AG04450 (cell line): ENCODE data around the gene ARHGEF4. TPM values are rescaled to one million over a fixed set of nuclear protein-coding genes. Genes with fewer than 3 reads are reported as not detected.

Experiments
- CTCF ChIA-PET: fragments of 300-600, 350-600 bp; formaldehyde crosslinking; extraction: SDS; loops from one replicate; lab custom pipeline; 2022; ENCODE audit warnings: antibody characterized with exemption, inconsistent platforms; lab: Charles Lee
- POLR2A ChIA-PET: fragments of 350-600 bp; formaldehyde crosslinking; extraction: SDS; loops from one replicate; lab custom pipeline; 2021; ENCODE audit warnings: antibody characterized with exemption, inconsistent platforms; lab: Yijun Ruan, JAX
- DNase-seq: peaks from one replicate; pipeline ENCODE4 v3.0.0-alpha.2; 2011; ENCODE audit warnings: low read depth, low spot score
- H3K27ac ChIP-seq: one replicate; pipeline ENCODE4 v1.5.1; 2012; ENCODE audit warnings: low read depth, low read length, control low read depth
- H3K27me3 ChIP-seq: one replicate; pipeline ENCODE4 v1.6.0; 2012; ENCODE audit warnings: low read length; ENCODE audit not compliant: control insufficient read depth, insufficient read depth
- H3K4me3 ChIP-seq: 2 replicates; pipeline ENCODE4 v1.5.1; 2011; ENCODE audit warnings: mild to moderate bottlenecking, low read depth, low read length, control low read depth
- H3K9me3 ChIP-seq: 2 replicates; pipeline ENCODE4 v1.5.1; 2012; ENCODE audit warnings: low read length; ENCODE audit not compliant: control insufficient read depth, insufficient read depth
- CTCF ChIP-seq: IDR thresholded peaks from 2 replicates; pipeline ENCODE4 v1.5.1; 2011; ENCODE audit warnings: low read depth, low read length, control low read depth, inconsistent platforms
- polyA plus RNA-seq: library from polyadenylated mRNA; depleted of rRNA; stranded (reverse); fragments of >200 nt; gene quantifications from 2 replicates; pipeline ENCODE4 v1.2.3, GENCODE V29; 2011

The ARHGEF4 gene
- polyA plus RNA-seq, 1 experiment = 0.95 TPM

DNA sequence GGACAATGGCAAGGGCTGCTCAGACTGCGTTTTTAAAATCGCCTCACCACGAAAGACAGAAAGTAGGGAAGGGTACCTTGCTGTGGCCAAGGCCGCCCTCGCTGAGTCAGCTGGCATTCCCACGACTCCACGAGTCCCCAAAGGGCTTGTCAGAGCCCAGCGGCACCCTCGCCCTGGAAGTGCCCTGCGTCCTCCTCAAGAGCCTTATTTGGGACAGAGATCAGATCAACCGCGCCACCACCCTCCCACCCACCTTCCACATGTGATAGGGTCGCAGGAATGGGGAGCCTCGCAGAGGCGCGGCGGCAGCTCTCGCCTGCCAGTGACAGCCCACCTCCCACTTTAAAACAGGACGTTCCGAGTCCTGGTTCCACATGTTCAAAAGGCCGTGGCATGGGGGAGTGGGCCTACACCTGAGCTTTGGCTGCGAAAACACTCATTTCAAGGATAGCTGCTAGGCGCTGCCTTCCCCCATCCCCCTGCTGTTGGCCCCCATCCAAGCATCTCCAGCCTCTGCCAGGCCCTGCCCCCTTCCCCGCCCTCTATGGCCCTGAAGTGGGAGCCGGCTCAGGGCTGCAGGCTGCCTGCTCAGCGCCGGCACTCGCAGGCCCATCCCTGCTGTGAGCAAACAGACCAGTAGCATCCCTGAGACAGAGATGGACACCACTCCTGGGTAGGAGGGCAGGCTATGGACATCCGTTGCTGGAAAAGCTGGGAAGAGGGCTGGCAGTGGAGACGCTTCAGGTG, 38.1 kb upstream of the ARHGEF4 start:
- ChIA-PET POLR2A (no interaction called here), CTCF (interaction anchor here (0.6 to 5.7 kb wide), 13 partner anchors 17 to 310 kb away, joined by 3 to 49 read pairs (median 6); no protein-coding TSS in a partner anchor)
- no peak overlapping the region for H3K27ac ChIP-seq
- no peaks in the 10 kb centered on the region; the same call in 1 of the 2 replicates for H3K9me3 ChIP-seq
- peak overlapping the region; percentile 76 for H3K4me3 ChIP-seq
- no peak for TF ChIP-seq CTCF
- peaks cover 5% of the 10 kb centered on the region for H3K27me3 ChIP-seq
- no peak for DNase-seq

DNA sequence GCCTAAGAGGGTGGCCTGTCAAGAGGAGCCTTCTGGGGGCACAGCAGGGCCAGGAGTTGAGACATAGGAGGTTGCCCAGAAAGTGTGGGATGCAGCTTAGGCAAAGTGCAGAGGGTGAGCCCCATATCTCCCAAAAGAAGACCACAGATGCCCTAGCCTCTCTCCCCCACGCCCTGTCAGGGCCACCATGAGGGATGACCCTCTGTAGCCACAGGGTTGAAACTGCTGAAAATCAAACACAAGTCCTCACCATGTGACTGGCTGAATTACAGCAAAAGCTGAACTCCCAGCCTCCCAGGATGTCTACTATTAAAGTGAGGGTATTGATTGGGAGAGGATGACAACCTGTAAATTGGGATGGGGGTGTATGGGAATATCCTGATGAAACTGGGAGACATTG, 37.4 kb upstream of the ARHGEF4 start:
- CTCF ChIA-PET = interaction anchor here (0.7 to 5.7 kb wide), 5 partner anchors 17 to 121 kb away, joined by 3 to 49 read pairs (median 6); no protein-coding TSS in a partner anchor
- H3K9me3 ChIP-seq = no peaks in the 10 kb centered on the region; the same call in 1 of the 2 replicates
- no peak for DNase-seq
- H3K27ac ChIP-seq = no peak overlapping the region
- TF ChIP-seq CTCF = no peak
- no peak overlapping the region for H3K4me3 ChIP-seq
- H3K27me3 ChIP-seq = peaks cover 5% of the 10 kb centered on the region
- POLR2A ChIA-PET = no interaction called here

DNA sequence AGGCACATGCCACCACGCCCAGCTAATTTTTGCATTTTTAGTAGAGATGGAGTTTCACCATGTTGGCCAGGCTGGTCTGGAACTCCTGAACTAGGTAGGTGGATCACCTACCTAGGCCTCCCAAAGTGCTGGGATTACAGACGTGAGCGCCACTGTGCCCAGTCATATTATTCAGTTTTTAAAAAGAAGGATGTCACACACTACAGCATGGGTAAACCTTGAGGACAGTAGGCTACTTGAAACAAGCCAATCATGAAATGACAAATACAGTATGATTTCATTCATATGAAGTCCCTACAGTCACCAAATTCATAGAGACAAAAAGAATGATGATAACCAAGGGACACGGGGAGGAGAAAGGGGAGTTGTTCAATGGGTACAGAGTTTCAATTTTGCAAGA, 31.1 kb upstream of the ARHGEF4 start:
- Histone ChIP-seq H3K27ac (no peak overlapping the region), H3K4me3 (no peak overlapping the region), H3K27me3 (peaks cover 3% of the 10 kb centered on the region), H3K9me3 (no peaks in the 10 kb centered on the region)
- no peak for TF ChIP-seq CTCF
- CTCF ChIA-PET = no interaction called here
- POLR2A ChIA-PET = no interaction called here
- no peak for DNase-seq

DNA sequence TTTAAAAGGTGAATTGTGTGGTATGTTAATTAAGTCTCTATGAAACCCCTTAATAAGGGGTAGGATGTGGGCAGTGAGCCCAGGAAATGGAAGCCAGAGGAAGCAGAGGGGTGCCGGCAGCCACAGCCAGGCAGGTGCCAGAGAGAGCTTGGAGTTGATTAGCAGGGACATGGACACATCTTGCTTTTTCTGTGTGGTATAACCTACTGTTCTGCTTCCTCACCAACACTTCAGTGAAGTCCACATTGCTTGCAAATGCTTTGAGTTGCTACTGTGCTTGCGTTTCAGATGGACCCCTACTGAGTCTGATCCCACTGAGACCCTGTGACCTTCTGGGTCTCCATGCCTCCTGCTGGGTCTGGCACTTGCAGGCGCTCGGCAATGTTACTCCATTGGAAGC, 30.3 kb upstream of the ARHGEF4 start:
- CTCF ChIA-PET = no interaction called here
- Histone ChIP-seq H3K4me3 (no peak overlapping the region), H3K9me3 (no peaks in the 10 kb centered on the region), H3K27me3 (peaks cover 2% of the 10 kb centered on the region), H3K27ac (no peak overlapping the region)
- TF ChIP-seq CTCF = no peak
- DNase-seq = no peak
- POLR2A ChIA-PET = no interaction called here

- ChIA-PET POLR2A (no interaction called here), CTCF (no interaction called here)
- TF ChIP-seq CTCF = no peak
- no peak overlapping the region for H3K27ac ChIP-seq
- no peak overlapping the region for H3K4me3 ChIP-seq
- H3K27me3 ChIP-seq = no peaks in the 10 kb centered on the region
- DNase-seq = no peak
- no peaks in the 10 kb centered on the region for H3K9me3 ChIP-seq
Measured at GRCh38 chr2:130807659-130808385, 28.9 kb upstream of the ARHGEF4 start.
